ENCODE measurements around the gene NAA60. TPM values are rescaled to one million over a fixed set of nuclear protein-coding genes. Genes with fewer than 3 reads are reported as not detected.

NAA60 gene
- total and polyA plus RNA-seq, 10 donors: 27.2 to 85.9 (median 46.3) TPM

DNA sequence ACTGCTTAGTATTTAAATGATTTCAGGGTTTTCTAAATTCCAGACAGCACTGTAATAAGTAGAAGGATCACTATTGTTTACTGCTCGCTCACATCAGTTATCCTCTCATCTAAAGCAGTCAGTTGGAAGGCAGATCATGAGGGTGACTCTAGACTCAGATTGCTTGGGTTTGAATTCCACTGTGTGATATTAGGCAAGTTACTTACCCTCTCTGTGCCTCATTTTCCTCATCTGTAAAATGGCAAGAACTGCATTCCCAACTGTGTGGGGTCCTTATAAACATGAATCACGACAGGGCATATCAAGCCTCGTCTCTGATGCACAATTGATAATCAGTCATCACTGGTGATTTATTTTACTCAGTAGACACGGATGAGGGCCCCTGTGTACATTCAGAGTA, 72.4 kb downstream of the NAA60 start:
- no peak for DNase-seq
- no peaks in the 10 kb centered on the region for H3K9me3 ChIP-seq
- no peaks in the 10 kb centered on the region for H3K27me3 ChIP-seq (replicated peaks in 1 of 7)
- 93 to 95% (median 95%) methylated on average over 4 of the region's 4 CpGs for WGBS, 5 donors
- TF ChIP-seq, protein P1, sequence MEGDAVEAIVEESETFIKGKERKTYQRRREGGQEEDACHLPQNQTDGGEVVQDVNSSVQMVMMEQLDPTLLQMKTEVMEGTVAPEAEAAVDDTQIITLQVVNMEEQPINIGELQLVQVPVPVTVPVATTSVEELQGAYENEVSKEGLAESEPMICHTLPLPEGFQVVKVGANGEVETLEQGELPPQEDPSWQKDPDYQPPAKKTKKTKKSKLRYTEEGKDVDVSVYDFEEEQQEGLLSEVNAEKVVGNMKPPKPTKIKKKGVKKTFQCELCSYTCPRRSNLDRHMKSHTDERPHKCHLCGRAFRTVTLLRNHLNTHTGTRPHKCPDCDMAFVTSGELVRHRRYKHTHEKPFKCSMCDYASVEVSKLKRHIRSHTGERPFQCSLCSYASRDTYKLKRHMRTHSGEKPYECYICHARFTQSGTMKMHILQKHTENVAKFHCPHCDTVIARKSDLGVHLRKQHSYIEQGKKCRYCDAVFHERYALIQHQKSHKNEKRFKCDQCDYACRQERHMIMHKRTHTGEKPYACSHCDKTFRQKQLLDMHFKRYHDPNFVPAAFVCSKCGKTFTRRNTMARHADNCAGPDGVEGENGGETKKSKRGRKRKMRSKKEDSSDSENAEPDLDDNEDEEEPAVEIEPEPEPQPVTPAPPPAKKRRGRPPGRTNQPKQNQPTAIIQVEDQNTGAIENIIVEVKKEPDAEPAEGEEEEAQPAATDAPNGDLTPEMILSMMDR (IDR thresholded peaks at IDR 0.05 in 8 of 11, conservative IDR thresholded peaks at IDR 0.05 in 3 of 11): no peak
- TF ChIP-seq POLR2A (IDR thresholded peaks at IDR 0.05) (no peak), POLR2AphosphoS5 (IDR thresholded peaks at IDR 0.05) (no peak)
- no peak overlapping the region for H3K4me3 ChIP-seq
- peaks cover 0 to 2% (median 0%) of the 10 kb centered on the region in 6 donors for H3K4me1 ChIP-seq
- peaks cover 0 to 100% (median 70%) of the 10 kb centered on the region in 6 donors for H3K36me3 ChIP-seq
- intact Hi-C loops (cut with DNase I; ENCODE audit: low total_unique reads): no loop called here
- H3K27ac ChIP-seq: no peak overlapping the region

DNA sequence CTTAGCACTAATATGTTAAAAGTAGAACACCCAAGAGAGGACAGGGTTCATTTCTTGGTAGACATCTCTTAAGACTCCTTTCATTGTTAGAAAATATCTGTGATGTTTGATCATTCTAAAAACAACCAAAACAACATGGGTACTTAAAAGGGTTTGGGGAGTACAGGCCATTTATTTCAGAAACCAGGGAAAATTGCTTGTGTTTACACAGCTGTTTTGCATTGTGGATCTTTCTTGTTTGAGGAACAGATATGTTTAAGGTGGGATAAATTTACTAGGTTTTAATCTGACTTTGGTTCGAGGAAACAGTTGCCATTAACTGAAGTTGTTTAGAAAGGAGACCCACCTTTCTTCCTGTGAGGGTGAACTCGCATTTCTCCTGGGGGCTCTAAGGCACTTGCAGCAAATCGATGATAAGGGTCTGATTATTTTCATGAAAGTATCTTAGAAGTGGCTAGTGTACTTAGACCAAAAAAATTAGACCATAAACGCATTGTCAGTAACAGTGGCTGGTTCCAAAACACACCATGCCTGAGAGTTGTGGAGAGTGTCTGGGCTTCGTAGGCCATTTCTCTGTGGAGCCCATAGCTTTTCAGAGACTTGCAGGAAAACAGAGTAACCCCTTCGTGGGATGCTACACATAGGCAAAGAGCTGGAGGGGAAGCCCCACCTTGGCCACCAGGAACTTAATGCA, 75.0 kb downstream of the NAA60 start:
- Histone ChIP-seq H3K9me3 (no peaks in the 10 kb centered on the region), H3K27me3 (replicated peaks in 1 of 7) (no peaks in the 10 kb centered on the region), H3K4me3 (no peak overlapping the region), H3K27ac (no peak overlapping the region), H3K36me3 (peaks cover 0 to 96% (median 57%) of the 10 kb centered on the region in 6 donors), H3K4me1 (no peaks in the 10 kb centered on the region)
- 89 to 95% (median 92%) methylated on average over 6 of the region's 6 CpGs for WGBS, 5 donors
- intact Hi-C loops (cut with DNase I; ENCODE audit: low total_unique reads): no loop called here
- TF ChIP-seq POLR2A (IDR thresholded peaks at IDR 0.05): no peak
- DNase-seq: no peak

DNA sequence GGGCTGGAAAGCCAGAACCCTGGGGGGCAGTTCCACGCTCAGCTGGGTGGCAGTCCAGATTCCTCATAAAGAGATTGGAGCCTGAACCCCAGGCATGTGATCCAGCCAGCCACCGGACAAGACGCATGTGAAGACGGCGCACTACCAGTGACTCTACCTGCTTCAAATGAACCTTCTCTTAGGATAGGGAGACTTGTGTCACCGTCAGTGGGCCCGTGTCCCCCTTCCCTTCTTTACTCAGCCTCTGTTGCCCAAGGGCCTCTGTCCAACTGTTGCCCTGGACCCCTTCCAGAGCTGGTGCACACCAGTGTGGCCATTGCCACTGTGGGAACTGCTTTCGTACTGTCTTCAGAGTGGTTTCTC, 75.5 kb downstream of the NAA60 start:
- no peak for DNase-seq
- intact Hi-C loops (cut with DNase I; ENCODE audit: low total_unique reads): no loop called here
- WGBS, 5 donors: 90 to 98% (median 95%) methylated on average over 8 of the region's 8 CpGs
- TF ChIP-seq POLR2AphosphoS5 (IDR thresholded peaks at IDR 0.05) (no peak), POLR2A (IDR thresholded peaks at IDR 0.05) (no peak)
- TF ChIP-seq, protein P1 (IDR thresholded peaks at IDR 0.05 in 8 of 11, conservative IDR thresholded peaks at IDR 0.05 in 3 of 11): no peak
- Histone ChIP-seq H3K4me1 (no peaks in the 10 kb centered on the region), H3K27me3 (replicated peaks in 1 of 7) (no peaks in the 10 kb centered on the region), H3K4me3 (no peak overlapping the region), H3K27ac (no peak overlapping the region), H3K36me3 (peaks cover 0 to 96% (median 57%) of the 10 kb centered on the region in 6 donors), H3K9me3 (no peaks in the 10 kb centered on the region)

DNA sequence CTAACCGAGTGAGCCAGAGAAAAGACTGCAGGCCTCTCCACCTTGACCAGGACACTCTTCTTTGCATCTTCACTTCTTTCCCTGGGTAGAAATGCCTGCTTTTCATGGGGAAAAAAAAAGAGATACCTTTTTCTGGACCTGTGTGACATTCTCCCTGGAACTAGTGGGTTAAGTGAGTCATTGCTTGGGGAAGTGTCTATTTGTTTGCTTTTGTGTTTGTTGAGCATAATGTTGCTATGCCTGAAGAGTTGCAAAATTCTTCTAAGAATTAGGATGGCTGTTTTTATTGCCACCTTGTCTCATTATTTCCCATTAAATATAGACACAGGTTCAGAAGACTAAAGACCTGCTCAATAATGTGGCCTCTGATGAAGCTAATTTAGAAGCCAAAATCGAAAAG, 76.1 kb downstream of the NAA60 start:
- no peak for DNase-seq
- intact Hi-C loops (cut with DNase I; ENCODE audit: low total_unique reads): no loop called here
- Histone ChIP-seq H3K9me3 (no peaks in the 10 kb centered on the region), H3K27ac (no peak overlapping the region), H3K4me1 (no peaks in the 10 kb centered on the region), H3K36me3 (peaks cover 0 to 95% (median 54%) of the 10 kb centered on the region in 6 donors), H3K4me3 (no peak overlapping the region), H3K27me3 (replicated peaks in 1 of 7) (no peaks in the 10 kb centered on the region)
- WGBS, 5 donors: 93 to 98% (median 97%) methylated on average over 2 of the region's 2 CpGs
- TF ChIP-seq POLR2A (IDR thresholded peaks at IDR 0.05) (no peak), POLR2AphosphoS5 (IDR thresholded peaks at IDR 0.05) (no peak)
- TF ChIP-seq, protein P1 (IDR thresholded peaks at IDR 0.05 in 8 of 11, conservative IDR thresholded peaks at IDR 0.05 in 3 of 11): no peak
